NCI-H226 (cell line): ENCODE results near the gene SLBP.
A peak's percentile ranks its signal among the peaks of the same experiment; 100 is the strongest.

Experiments
- DNase-seq: peaks from one replicate; pipeline ENCODE4 v3.0.0-alpha.2; 2015

The SLBP gene

DNA sequence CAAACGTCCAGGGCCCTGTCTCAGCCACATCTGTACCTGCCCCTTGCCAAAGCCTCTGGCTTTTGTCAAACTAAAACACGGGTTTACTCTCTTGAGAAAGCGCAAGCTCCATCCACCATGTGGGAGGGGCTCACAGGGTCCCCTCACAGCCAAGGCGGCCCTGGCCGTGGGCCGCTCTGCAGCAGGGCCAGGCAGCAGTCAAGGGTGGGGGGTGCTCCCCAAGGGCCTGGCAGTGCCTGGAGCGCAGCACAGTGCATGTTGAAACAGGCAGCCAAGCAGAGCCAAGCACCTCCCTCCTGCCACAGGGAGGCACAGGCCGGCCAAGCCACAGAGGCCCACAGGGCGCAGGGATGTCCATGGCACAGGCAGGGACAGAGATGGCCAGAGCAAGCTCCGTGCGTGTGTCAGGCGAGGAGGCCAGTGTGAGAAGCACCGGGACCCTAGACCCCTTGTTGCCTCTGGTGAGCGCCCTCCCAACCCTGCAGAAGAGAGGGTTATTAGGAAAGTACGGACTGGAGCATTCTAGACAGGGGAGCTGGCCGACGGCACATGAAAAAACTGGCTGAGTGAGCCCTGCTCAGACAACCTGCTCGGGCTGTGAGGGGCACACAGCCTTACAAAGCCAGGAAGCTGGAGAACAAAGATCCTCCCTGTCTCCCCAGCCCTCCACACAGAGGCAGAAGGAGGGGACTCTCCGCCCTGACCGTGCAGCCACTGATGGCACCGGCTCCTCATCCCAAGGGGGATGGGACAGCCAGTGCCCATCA, 67.0 kb downstream of the SLBP start:
- peak; percentile 11 for DNase-seq

DNA sequence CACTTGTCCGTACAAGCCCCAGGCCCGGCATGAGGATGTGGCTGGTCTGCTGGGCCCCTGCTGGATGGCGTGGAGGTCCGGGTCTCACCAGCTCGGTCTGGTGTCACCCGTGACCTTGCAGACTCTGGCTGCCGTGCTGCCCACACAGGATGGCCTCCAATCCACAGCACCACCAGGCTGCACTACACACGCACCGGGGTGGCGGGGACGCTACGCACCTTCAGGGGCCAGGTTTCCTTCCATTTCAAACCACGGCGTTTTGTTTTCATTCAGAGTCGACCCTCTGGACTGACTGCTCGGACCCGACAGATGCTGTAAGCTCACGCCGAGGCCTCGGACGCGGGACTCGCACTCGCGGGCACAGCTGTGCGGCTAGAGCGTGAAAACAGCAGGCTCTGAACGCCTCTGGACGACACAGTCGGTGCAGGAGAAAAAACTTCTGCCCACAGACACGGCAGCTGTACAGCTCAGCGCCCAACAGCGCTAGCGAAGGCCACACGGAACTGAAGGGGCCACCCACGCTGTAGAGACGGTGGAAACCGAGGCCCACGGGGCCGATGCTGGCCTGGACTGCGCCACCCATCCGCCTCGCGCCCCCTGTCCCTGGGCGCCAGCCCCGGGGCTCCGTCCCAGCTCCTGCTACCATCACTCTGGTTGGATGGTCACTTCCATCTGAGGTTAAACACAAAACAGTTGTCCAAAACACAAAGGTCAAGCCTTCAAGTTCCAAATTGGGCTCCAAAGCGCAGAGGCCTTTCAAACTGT, 68.0 kb downstream of the SLBP start:
- DNase-seq, result no peak
